ENCODE measurements around the gene INPP5E. TPM values are rescaled to one million over a fixed set of nuclear protein-coding genes. Genes with fewer than 3 reads are reported as not detected.

The INPP5E gene
- total RNA-seq, result 11.5 TPM

GRCh38 chr9:136439481-136440408 lies at the start of gene INPP5E:
TSS of gene INPP5E (minus strand) at chr9:136439845. CDS start at chr9:136439419, 426 bp downstream.
- peak; percentile 36 for DNase-seq

GRCh38 chr9:136488247-136489214 lies 48.9 kb upstream of the INPP5E start:
- peak; percentile 25 for DNase-seq

GRCh38 chr9:136487672-136488071 lies 48.0 kb upstream of the INPP5E start:
- no peak for DNase-seq

- no peak for DNase-seq
Measured at GRCh38 chr9:136486823-136487620, 47.4 kb upstream of the INPP5E start.

GRCh38 chr9:136486131-136486530 lies 46.5 kb upstream of the INPP5E start:
- DNase-seq, result no peak

GRCh38 chr9:136485049-136486045 lies 45.7 kb upstream of the INPP5E start:
- peak; percentile 68 for DNase-seq

- no peak for DNase-seq
Measured at GRCh38 chr9:136484153-136485048, 44.8 kb upstream of the INPP5E start.

- DNase-seq, result peak; percentile 92
Measured at GRCh38 chr9:136483589-136484152, 44.0 kb upstream of the INPP5E start.

GRCh38 chr9:136482793-136483588 lies 43.3 kb upstream of the INPP5E start, which contains the start of gene SEC16A:
TSS of gene SEC16A (minus strand) at chr9:136483040. CDS start at chr9:136477615, 5,425 bp downstream.
- peak; percentile 99 for DNase-seq

GRCh38 chr9:136482046-136482792 lies 42.6 kb upstream of the INPP5E start:
- DNase-seq, result no peak

- DNase-seq, result no peak
Measured at GRCh38 chr9:136481558-136481957, 41.9 kb upstream of the INPP5E start.

- no peak for DNase-seq
Measured at GRCh38 chr9:136476369-136477150, 36.9 kb upstream of the INPP5E start.

GRCh38 chr9:136474974-136475865 lies 35.6 kb upstream of the INPP5E start:
- no peak for DNase-seq

GRCh38 chr9:136474021-136474640 lies 34.5 kb upstream of the INPP5E start:
- DNase-seq, result no peak

- DNase-seq, result no peak
Measured at GRCh38 chr9:136473354-136473721, 33.7 kb upstream of the INPP5E start.
